Measurements from ENCODE around the gene PIP5K1C. TPM values are rescaled to one million over a fixed set of nuclear protein-coding genes. Genes with fewer than 3 reads are reported as not detected.

Gene PIP5K1C
- total and polyA plus RNA-seq, 9 of the 15 experiments (the other 6 are each of a cell fraction or from before 2014, with no cell fraction given), result 0.38 to 22.1 (median 4.1) TPM

GRCh38 chr19:3669947-3670795 is 30.1 kb downstream of the PIP5K1C start (continued):
- no peak for TF ChIP-seq ID3 (CRISPR knock-in tag; IDR thresholded peaks at IDR 0.05)
- TF ChIP-seq ID3 (tag; IDR thresholded peaks at IDR 0.05), result peak; percentile 62
- TF ChIP-seq PHF21A (IDR thresholded peaks at IDR 0.05; ENCODE audit: borderline replicate concordance, low read depth), result no peak
- peak; percentile 85; the same call in 1 of the 2 replicates for TF ChIP-seq ATF2 (CRISPR knock-in tag; IDR thresholded peaks at IDR 0.05)
- peak; percentile 42; the same call in 1 of the 2 replicates for TF ChIP-seq POLR2H (tag; IDR thresholded peaks at IDR 0.05; ENCODE audit: low read depth)
- TF ChIP-seq BHLHE40 (IDR thresholded peaks at IDR 0.05; ENCODE audit: low read length), result peak; percentile 11; the same call in 1 of the 2 replicates
- TF ChIP-seq ZNF584 (CRISPR knock-in tag; IDR thresholded peaks at IDR 0.05; ENCODE audit: low read depth), result peak; percentile 91
- peak; percentile 29; the same call in 1 of the 2 replicates for TF ChIP-seq ZNF511 (CRISPR knock-in tag; IDR thresholded peaks at IDR 0.05)
- peak in 1 of 2 experiments; percentile 35; a peak in 1 of 4 replicates for TF ChIP-seq RCOR1 (IDR thresholded peaks at IDR 0.05; ENCODE audit: borderline replicate concordance in 1 of 2, low read depth in 2 of 2, low read length in 2 of 2)
- TF ChIP-seq POLR2G (IDR thresholded peaks at IDR 0.05; ENCODE audit: low read depth, low read length), result peak; percentile 83
- TF ChIP-seq SRF (CRISPR knock-in tag; IDR thresholded peaks at IDR 0.05), result peak; percentile 66 to 95; a peak in 3 of 4 replicates
- TF ChIP-seq ETV5 (CRISPR knock-in tag; IDR thresholded peaks at IDR 0.05; ENCODE audit: low read depth), result 0 out of 2 replicates have a peak, but pooled peaks have one; percentile 55
- TF ChIP-seq NR1H2 (CRISPR knock-in tag; IDR thresholded peaks at IDR 0.05), result 0 out of 2 replicates have a peak, but pooled peaks have one; percentile 41
- TF ChIP-seq ESRRA (IDR thresholded peaks at IDR 0.05; ENCODE audit: borderline replicate concordance, low read depth), result peak; percentile 56; the same call in 1 of the 2 replicates
- 0 out of 2 replicates have a peak, but pooled peaks have one; percentile 18 for TF ChIP-seq ELF2 (CRISPR knock-in tag; IDR thresholded peaks at IDR 0.05)
- TF ChIP-seq CXXC5 (CRISPR knock-in tag; IDR thresholded peaks at IDR 0.05), result peak; percentile 28
- TF ChIP-seq SAP30 (IDR thresholded peaks at IDR 0.05; ENCODE audit: borderline replicate concordance, insufficient read depth, low read depth, low read length, poor library complexity, severe bottlenecking), result peak; percentile 52
- no peak for TF ChIP-seq ZNF232 (CRISPR knock-in tag; IDR thresholded peaks at IDR 0.05)
- TF ChIP-seq HMG20A (CRISPR knock-in tag; conservative IDR thresholded peaks at IDR 0.05), result no peak
- TF ChIP-seq CAMTA2 (CRISPR knock-in tag; conservative IDR thresholded peaks at IDR 0.05), result no peak
- TF ChIP-seq GATAD2A (IDR thresholded peaks at IDR 0.05), result 0 out of 2 replicates have a peak, but pooled peaks have one; percentile 40
- TF ChIP-seq TBL1XR1 (IDR thresholded peaks at IDR 0.05; ENCODE audit: low read length in 2 of 2), result peak in 1 of 2 experiments; percentile 52; a peak in 1 of 4 replicates
- no peak for TF ChIP-seq RFX1 (IDR thresholded peaks at IDR 0.05)
- TF ChIP-seq ZC3H4 (CRISPR knock-in tag; IDR thresholded peaks at IDR 0.05; ENCODE audit: borderline replicate concordance), result peak; percentile 85; the same call in 1 of the 2 replicates
